Coronary artery (tissue), 2 donors: ENCODE data around the gene TLDC2.

ENCODE experiments used
- DNase-seq: peaks from one replicate; pipeline ENCODE4 v3.0.0-alpha.2; 2017; ENCODE audit warnings: low spot score
- H3K27ac ChIP-seq, 2 donors: fragments of 200-600 bp; sonication (generic); one replicate each; pipeline ENCODE4 v1.5.1; 2016 to 2019
- H3K4me3 ChIP-seq: fragments of 200-600 bp; sonication (generic); 2 replicates; pipeline ENCODE4 v1.5.1; 2016; ENCODE audit warnings: mild to moderate bottlenecking, moderate library complexity
- CTCF ChIP-seq: fragments of 200-600 bp; sonication (generic); IDR thresholded peaks from one replicate; pipeline ENCODE4 v1.5.1; 2019; ENCODE audit warnings: antibody characterized with exemption

The TLDC2 gene

GRCh38 chr20:36847009-36847709 lies 28.8 kb upstream of the TLDC2 start:
- peak; percentile 94 for DNase-seq
- Histone ChIP-seq H3K4me3 (peak overlapping the region; percentile 11), H3K27ac (peak overlapping the region; percentile 86 to 96)
- TF ChIP-seq CTCF, result no peak

GRCh38 chr20:36847710-36848040 lies 28.3 kb upstream of the TLDC2 start:
- peak overlapping the region; percentile 96 for H3K27ac ChIP-seq
- TF ChIP-seq CTCF, result no peak
- no peak for DNase-seq
- no peak overlapping the region for H3K4me3 ChIP-seq

GRCh38 chr20:36848078-36848660 lies 27.8 kb upstream of the TLDC2 start:
- TF ChIP-seq CTCF, result no peak
- Histone ChIP-seq H3K4me3 (peak overlapping the region; percentile 38), H3K27ac (peak overlapping the region; percentile 96)
- DNase-seq, result no peak

- peak overlapping the region; percentile 96 for H3K27ac ChIP-seq
Observed at GRCh38 chr20:36848677-36849076, 27.3 kb upstream of the TLDC2 start.

GRCh38 chr20:36849333-36850065 lies 26.4 kb upstream of the TLDC2 start:
- DNase-seq, result no peak
- peak overlapping the region; percentile 62 to 96 for H3K27ac ChIP-seq

More at GRCh38 chr20:36848677-36849076, 27.3 kb upstream of the TLDC2 start:
- DNase-seq, result no peak
- TF ChIP-seq CTCF, result no peak
- H3K4me3 ChIP-seq, result peak overlapping the region; percentile 38

GRCh38 chr20:36850759-36851158 lies 25.2 kb upstream of the TLDC2 start:
- no peak for TF ChIP-seq CTCF
- no peak for DNase-seq
- Histone ChIP-seq H3K27ac (peak overlapping the region in 1 of 2 donors; percentile 44), H3K4me3 (no peak overlapping the region)

More at GRCh38 chr20:36849333-36850065, 26.4 kb upstream of the TLDC2 start:
- TF ChIP-seq CTCF, result no peak
- no peak overlapping the region for H3K4me3 ChIP-seq
